Measurements from ENCODE around the gene CAMTA1. TPM values are rescaled to one million over a fixed set of nuclear protein-coding genes. Genes with fewer than 3 reads are reported as not detected.
"Not testable (repeated sequence)": the region's sequence is repeated elsewhere in the genome, so short reads cannot be mapped to it uniquely, and the experiment has no call there.

The CAMTA1 gene
- polyA plus RNA-seq, 12 donors: 24.2 to 51.1 (median 44.7) TPM; not detected in 1

DNA sequence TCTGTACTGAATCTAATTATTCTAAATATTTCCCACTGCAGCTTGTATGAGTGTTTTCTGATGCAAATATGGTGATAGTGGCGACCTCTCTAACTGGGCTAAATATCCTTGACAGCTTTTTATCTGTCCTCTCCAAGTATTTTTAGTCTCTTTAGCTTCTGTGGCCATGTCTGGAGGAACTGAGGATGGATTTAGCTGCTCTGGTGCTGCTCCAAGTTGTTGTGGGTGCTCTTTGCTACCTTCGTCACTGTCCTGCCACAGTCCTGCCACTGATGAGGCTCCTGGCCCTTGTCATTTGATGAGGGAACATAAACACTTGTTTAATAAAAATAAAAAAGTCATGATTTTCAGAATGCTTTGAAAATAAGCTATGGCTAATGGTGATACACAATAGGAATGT, 15.9 kb downstream of the CAMTA1 start:
- no peak for DNase-seq

DNA sequence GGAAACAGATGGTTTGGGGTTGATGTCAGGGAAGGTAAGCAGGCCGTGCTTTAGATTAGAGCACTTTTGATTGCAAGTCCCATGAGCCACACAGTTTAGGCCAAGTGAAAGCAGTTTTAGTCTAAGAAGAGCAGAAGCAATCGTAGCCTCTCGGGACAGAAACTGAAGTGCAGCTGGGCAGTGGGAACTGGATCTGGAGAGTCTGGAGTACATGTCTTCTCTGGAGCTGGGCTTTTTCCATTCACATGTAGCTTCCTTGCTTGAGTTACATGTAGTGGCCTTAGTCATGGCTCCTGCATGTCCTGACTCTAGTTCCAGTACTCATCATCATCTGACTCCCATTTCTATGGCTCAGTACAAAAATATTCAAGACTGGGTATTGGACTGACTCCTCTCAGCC, 16.7 kb downstream of the CAMTA1 start:
- no peak for DNase-seq

DNA sequence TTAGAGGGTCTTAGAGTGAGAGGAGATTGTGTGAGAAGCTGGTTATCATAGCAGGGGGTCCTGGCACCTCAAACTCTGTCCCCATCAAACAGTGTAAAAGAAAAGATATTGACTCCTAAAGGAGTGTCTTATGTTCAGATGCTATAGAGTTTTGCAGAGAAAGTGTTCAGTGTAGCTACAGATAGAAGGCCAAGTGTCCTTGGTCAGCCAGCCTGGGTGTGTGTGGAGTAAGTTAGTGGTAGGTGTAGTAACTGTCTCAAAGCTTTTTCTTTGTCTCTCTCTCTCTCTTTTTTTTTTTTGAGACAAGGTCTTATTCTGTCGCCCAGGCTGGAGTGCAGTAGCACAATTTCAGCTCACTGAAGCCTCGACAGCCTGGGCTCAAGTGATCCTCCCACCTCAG, 17.2 kb downstream of the CAMTA1 start:
- no peak for DNase-seq

DNA sequence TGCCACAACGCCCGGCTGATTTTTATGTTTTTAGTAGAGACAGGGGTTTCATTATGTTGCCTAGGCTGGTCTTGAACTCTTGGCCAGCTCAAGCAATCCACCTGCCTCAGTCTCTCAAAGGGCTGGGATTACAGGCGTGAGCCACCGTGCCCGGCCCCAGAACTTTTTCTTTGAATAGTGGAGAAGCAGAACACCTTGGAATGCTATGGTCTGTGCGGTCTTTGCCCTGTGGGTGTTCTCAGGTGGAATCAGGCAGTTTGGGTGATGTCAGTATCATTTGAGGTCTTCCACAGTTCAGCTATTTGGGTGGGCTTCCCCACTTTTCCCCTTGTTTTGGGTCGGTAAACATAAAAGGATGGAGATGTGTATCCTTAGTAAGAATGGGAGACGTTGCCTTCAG, 17.6 kb downstream of the CAMTA1 start:
- DNase-seq: no peak

DNA sequence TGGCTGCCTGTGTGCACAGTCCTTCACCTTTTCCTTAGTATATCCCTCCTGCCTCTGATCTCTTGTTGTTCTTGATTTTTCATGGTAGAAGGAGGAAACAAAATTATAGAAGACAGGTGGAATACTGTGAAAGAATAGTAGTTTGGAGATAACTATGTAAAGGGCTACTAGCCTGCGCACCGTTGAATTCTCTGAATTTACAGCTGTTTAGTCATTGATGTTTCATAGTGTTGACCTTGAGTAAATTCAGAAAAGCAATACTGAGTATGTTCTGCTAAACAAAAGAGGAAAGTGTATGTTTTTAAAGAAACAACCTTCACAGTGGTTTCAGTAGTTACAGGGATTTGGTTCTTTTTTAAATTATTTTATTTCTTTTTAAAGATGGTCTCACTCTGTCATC, 18.1 kb downstream of the CAMTA1 start:
- no peak for DNase-seq

DNA sequence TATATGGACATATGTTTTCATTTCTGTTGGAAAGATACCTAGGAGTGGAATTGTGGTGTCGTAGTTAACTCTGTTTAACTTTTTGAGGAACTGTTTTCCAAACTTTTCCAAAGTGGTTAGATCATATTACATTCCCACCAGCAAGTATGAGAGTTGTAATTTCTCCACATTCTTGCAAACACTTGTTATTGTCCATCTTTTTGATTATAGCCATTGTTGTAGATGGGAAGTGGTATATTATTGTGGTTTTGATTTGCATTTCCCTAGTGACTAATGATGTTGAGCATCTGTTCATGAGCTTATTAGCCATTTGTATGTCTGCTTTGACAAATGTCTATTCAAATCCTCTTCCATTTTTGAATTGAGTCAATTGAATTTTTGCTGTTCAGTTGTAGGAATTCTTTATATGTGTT, 19.8 kb downstream of the CAMTA1 start:
- no peak for DNase-seq

DNA sequence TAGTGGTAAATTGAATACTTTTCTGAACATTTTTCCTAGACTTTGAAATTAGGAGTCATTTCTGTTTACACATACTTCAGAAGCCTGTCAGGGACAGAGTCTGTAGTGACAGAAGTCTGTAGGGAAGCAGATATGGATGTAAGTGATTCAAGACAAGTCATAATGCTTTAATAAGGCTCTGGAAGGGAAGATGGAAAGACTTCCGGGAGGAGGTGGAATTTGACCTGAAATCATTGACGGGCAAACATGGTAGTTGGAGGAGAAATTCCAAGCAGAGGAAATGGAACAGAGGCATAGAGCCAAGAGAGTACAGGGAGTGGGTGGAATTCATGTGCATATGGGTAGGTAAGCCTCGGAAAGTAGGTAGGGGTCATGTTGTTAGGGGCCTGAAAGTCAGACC, 22.5 kb downstream of the CAMTA1 start:
- DNase-seq: no peak

DNA sequence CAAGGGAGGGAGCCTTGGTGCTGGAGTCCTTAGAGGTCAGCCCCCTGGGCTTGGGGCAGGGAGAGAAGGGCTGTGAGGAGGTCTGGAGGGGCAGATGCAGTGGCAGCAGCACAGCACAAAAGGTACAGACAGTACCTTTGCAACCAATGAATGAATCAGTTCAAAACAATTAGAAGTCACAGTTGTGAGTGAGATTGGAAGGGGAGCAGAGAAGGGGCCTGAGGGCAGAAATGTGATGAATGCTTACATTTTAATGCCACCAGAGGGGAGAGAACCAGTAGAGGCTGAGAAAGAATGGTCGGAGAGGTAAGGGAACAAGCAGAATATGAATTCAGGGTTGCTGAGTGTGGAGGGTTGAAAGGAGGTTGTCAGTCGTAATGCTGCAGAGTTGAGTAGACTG, 24.2 kb downstream of the CAMTA1 start:
- no peak for DNase-seq

DNA sequence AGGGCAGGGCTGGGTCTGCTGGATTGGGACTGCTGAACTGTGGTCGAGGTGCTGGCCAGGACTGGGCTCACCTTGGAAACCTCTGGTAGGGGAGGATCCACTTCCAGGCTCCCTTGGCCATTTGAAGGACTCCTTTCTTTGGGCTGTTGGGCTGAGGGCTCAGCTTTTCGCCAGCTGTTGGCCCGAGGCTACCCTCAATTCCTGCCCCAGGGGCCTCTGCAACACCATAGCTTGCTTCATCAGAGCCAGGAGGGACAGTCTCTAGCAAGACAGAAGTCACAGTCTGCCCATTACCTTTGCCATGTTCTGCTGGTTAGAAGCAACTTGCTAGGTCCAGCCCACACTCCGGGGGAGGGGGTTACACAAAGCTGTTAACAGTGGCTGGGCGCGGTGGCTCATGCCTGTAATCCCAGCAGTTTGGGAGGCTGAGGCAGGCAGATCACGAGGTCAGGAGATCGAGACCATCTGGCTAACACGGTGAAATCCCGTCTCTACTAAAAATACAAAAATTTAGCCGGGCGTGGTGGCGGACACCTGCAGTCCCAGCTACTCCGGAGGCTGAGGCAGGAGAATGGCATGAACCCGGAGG, 25.0 kb downstream of the CAMTA1 start:
- DNase-seq: not testable (repeated sequence)

DNA sequence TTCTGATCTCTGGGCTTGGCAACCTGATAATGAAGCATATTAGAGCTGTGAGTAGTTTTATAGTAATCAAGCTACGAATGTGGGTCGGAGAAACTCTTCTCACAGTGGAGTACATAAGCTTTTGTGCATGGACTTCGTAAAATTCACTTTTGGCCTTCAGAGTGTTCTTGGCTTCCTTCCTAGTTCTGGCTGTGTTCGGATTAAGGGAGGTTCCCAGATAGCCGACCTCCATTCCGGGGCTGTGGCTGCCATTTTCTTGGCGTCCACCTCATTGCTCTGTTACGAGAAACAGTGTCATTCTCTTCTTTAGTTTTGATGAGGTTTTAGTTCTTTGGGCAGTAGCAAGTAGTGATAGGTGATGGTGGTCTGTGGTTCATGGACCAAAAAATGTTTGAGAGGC, 26.3 kb downstream of the CAMTA1 start:
- DNase-seq: peak; percentile 20

DNA sequence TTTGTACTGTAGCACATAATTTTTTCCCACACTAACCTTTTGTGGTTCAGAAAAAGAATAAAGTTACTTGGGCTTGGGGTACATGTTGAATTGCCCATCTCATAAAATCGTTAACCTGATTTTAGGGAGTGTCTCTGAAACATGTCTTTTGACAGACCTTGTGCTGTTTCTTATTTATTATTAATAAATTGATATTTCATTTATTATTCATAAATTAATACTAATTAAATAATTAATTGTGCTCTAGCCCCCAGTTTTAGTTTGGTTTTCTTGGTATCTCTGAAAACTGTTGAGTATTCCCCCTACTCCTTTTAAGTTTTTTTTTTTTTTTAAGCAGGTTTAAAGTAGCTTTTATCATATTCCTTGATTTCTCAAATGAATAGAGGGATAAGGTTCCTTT, 27.9 kb downstream of the CAMTA1 start:
- DNase-seq: no peak

DNA sequence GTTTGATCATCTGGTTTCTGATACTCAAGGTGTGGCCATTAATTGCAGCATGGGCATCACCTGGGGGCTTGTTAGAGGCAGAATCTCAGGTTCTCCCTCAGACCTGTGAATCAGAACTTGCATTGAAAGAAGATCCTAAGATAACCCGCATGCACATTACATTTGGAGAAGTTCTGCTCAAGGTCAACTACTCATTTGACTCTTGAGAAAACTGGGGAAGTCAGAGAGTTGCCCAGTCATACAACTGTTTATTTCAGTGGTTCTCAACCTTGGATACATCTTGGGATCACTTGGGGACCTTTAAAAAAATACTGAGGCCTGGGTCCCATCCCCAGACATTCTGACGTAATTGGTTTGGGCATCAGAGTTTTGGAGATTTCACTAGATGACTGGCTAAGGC, 30.5 kb downstream of the CAMTA1 start:
- DNase-seq: no peak

DNA sequence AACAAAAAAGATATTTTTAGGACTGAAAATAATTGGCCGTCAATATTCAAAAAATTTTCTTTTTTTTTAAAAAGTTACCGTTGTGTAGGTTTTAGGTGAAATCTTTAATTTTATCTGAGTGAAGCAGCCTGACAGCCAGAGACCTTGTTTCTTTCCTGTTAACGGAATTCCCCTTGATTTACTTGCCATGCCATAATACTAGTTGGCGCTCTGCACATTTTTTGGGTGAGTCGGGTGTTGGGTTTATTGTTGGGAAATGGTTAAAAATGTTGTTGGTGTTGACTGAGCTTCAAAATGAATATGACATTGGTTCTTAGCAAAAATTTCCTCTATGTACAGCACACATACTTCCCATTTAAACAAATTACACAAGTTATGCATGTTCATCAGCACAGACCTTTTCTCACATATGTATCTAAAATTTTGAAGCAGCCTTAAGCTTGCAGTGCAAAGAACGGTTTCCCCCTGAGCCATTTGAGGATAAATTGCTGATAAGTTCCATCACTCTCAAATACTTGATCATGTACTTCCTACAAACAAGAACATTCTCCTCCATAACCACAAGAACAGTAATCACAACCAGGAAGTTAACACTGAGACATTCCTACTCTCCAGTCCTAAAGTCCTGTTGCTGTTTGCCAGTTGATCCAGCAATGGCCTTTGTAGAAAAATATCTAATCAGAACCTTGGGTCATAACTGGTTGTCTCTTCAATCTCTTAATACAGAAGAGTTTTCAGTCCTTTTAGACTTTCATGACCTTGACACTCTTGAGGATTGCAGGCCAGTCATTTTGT, 34.2 kb downstream of the CAMTA1 start:
- no peak for DNase-seq

DNA sequence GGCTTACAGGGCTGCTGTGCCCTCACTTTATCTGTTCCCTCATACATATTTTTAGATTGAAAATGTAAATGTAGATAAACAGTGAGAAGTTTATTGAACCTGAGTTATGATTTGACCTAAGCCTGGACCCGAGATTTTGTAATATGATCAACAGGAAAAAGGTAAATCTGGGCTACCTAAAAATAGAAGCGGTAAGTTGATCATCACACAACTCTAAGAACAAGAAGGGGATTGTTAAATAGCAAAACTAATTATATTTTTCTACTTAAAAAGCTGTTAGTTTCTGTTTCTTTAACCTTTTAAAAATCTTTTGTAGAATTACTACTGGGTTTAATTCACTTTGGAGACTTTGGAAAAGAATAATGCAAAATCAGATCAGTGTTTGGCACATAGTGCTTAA, 35.6 kb downstream of the CAMTA1 start:
- no peak for DNase-seq

DNA sequence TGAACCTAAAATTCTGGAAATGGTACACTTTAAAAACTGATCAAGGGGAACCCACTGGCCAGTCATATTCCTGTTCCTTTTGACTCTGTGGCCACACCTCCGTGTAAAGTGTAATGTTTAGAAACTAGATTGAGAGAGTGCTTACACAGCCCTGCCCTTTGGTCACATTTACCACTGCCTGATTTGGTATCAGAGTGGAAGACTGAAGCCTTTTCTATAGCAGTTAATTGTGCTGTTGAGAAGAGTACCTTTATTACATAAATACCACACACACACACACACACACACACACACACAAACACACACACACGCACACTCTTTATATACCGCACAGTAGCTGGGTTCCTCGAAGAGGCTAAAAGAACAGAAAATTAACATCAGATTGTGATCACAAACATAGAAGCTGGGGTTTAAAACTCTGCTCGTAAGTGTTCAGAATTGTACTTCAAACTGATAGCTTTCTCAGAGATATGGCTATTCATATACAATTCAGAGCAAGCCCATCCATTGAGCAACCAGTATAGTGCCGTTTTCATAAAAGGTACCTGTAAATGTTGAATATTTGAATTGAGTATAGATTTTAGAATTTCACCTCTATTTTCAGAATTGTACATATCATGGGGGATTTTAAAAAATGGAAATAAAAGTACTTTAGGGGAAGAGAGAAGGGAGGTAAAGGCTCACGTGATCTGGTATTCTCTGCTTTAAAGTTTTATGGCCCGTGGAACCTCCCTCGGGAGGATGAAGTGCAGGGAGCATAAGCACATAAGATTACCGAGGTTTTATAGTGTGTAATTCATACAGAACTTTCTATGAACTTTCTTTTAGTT, 37.5 kb downstream of the CAMTA1 start:
- no peak for DNase-seq

DNA sequence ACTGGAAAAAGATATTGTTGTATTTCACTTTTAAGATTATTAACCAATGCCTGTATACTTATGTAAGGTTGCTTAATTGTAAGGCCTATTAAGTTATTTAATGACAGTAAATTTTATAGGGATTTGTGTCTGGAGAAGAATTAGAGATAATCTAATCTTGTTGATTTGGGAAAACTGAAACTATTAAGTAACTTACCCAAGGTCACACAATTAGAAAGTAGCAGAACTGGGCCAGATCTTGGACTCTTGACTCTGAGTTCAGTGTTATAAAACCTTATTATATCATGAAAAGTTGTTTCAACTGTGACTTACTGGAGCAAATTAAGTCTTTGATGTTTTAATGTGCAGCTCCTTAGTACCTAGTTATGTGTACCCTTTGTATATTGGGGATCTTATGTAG, 38.5 kb downstream of the CAMTA1 start:
- DNase-seq: no peak

DNA sequence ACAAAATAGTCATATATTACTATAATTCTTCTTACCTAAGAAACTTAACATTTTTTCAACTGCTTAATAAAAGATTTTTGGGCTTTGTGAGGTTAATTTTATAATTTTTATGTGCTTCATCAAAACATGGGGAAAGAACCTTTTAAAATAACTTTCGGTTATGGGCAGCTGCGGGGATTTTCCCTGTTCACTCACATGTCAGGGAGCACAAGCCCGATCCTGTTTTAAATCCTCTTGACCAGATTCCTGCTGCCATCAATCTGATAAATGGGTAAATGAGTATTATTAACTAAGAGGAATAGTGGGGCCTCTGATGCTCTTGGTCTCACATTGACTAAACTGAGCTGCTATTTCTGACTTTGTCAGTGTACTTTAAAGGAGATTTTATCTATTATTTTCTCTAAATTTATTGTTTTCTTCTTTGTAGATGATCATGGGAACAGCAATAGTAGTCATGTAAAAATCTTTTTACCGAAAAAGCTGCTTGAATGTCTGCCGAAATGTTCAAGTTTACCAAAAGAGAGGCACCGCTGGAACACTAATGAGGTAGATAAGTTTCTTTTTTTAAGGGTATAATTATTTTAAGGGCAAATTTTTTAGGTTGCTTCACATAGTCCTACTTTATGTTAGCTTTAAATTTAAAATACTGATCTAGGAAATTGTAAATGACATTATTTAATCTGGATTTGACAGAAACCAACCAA, 39.6 kb downstream of the CAMTA1 start:
- DNase-seq: no peak

DNA sequence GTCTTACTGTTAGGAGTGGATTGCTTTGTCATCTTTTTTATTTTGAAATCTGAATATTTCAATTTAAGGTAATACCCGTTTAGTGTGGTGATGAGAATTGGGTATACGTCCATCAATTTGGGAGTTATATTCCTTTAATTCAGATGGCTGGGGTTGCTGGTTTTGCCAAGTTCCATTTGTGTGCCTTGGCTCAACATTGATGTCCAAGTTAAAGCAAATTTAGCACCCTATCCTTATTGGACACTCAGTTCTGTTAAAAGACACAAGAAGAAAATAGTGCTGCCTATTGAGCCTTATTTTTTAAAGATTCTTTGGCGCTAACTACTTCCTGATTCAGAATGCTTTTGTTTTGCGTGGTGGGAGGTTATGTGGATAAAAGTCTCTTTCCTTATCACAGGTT, 40.6 kb downstream of the CAMTA1 start:
- DNase-seq: no peak

DNA sequence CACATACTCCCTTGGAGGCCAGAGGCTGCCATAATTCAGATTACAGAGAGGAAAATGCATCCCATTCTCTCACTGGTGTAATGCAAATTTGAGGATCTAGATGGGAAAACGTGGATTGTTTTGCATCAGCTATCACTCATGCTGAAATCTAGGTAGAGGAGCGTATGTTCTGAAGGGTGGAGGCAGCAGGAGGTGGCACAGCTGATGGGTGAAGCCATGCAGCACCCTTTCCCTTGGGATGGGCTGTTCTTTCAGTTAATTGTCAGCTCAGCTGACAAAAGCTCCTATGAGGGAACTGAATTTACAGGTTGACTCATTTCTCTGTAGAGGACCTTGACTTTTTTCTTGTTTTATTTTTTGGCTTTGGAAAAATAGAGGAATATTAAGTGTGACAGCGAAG, 41.8 kb downstream of the CAMTA1 start:
- no peak for DNase-seq

DNA sequence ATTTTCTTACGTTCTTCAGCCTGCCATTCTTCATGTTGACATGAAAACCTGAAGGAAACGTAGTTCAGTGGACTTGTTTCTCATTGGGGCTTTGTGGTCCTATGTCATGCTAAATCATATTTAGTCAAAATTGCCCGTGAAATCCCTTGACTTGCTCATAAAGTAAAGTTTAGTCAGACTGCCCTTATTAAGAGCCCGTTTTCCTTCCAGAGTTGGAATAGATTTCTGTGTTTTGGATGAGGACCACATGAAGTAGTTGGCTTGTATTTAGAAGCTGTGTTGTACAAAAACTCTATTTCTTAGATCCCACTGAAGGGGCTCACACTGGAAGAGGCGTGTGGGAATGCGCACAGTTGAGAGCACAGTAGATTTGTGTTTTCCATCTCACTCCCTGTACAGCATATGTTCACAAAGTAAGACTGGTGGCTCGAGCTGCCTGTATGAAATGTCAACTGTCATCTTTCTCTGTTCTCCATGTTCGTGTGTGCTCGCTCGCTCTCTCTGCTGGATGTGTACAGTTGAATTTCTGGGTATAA, 42.4 kb downstream of the CAMTA1 start:
- DNase-seq: peak; percentile 27

DNA sequence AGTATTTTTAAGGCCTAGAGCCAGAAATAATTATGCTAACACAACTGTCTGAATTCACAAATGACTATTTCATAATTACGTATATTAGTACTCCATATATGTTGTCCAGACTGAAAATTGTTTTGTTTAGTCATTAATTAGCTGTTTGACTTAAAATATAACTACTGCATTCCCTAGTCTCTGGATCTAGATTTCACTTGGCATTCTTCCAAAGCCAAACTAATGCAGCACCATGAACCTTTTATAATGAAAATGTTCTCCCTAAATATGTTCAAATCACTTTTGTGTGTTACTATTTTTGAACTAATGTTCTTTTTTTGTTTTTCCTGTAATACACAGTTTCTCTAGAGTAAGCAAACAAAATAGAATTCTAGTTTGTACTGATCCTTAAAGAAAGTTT, 46.1 kb downstream of the CAMTA1 start:
- no peak for DNase-seq

DNA sequence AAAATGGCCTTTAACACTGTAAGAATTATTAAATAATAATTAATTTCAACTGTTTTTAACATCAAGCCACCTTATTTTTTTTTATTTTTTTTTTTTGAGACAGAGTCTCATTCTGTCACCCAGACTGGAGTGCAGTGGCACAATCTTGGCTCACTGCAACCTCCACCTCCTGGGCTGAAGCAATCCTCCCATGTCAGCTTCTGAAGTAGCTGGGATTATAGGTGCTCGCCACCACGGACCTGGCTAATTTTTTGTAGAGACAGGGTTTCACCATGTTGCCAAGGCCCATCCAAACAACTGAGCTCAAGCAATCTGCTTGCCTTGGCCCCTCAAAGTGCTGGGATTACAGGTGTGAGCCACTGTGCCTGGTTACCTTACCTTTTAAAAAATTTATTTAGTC, 46.8 kb downstream of the CAMTA1 start:
- not testable (repeated sequence) for DNase-seq

Data from muscle of arm (tissue), 12 donors.